SKM-1 (cell line): ENCODE data around the gene CAB39.

Experiments
- DNase-seq: peaks from one replicate; lab custom pipeline; 2025; ENCODE audit not compliant: unreplicated experiment; lab: John Stamatoyannopoulos, UW

CAB39 gene

GRCh38 chr2:230779126-230779525, 66.5 kb downstream of the CAB39 start:
- DNase-seq = no peak

DNA sequence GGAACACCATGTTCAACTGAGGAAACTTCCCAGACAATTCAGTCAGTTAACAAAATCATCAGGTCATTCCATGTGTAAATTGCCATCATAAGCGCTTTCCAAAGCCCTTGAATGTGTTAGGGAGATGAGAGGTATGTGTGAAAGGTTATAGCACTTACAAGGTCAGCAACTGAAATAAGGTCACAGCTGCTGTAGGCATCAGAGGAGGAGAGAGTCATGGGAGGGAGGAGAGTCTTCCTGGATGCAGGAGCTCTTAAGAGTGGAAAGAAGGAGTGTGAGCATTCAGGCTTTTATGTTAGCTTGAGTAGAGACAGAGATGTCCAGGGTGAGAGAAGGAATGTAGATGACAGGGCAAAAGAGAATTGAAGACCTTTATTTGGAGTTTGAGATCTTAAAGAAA, 67.0 kb downstream of the CAB39 start:
- DNase-seq = no peak

GRCh38 chr2:230781130-230781797, 68.6 kb downstream of the CAB39 start:
- DNase-seq = no peak

- DNase-seq = no peak
These were observed 70.5 kb downstream of the CAB39 start for GRCh38 chr2:230783101-230783500.

GRCh38 chr2:230784795-230785194, 72.2 kb downstream of the CAB39 start:
- no peak for DNase-seq

DNA sequence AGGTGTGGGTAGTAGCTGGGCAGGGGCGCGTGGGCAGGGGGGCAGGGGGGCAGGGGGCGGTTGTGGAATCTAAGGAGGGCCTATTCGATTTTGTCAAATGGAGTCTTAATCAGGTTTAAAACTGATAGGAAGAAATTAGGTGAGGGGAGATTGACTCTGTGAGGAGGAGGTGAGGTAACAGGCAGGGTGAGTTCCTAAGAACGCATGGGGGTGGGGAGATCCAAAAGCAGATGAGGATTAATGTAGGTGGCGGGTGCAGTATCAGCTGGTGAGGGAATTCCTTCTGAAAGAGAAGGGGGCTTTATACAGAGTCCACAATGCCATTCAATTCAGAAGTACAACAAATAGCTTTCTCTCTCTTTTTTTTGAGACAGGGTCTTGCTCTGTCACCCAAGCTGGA, 72.7 kb downstream of the CAB39 start:
- DNase-seq = no peak

DNA sequence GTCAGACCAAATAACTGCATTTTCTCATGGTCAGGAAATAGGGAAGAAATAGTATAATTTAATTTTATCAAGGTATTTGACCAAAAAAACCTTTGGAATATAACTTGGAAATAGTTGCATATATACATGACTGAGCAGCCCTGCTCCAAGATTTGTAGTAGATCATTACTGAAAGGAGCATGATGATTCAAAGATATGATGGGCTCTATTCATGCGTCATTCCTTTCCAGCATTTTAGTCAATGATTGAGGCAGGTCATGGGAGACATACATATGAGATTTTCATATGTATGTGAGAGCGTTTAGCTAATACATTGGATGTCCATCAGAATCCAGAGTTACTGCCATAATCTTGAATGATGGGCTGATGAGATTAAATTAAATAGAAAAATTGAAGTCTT, 74.5 kb downstream of the CAB39 start:
- no peak for DNase-seq

GRCh38 chr2:230788554-230789175, 76.0 kb downstream of the CAB39 start:
- no peak for DNase-seq

GRCh38 chr2:230790981-230791380, 78.3 kb downstream of the CAB39 start:
- no peak for DNase-seq

- DNase-seq = no peak
These were observed 81.1 kb downstream of the CAB39 start for GRCh38 chr2:230793572-230794359.

DNA sequence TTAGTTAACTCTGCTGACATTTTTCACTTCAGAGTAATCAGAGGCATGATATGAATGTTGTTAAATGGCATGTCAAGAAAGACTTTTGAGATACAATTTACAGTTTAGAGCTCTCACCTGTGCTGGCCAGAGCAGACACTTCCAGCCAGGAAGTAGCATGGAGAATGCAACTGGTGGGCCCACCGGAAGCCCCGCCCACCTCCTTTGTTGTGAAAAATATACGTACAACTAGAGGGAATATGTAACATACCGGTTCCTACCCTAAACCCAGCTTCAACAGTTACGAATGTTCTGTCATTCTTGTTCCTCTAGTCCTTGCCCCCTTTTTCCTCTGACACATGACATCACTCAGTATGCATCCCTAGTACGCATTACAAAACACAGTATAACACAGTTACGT, 81.9 kb downstream of the CAB39 start:
- no peak for DNase-seq

DNA sequence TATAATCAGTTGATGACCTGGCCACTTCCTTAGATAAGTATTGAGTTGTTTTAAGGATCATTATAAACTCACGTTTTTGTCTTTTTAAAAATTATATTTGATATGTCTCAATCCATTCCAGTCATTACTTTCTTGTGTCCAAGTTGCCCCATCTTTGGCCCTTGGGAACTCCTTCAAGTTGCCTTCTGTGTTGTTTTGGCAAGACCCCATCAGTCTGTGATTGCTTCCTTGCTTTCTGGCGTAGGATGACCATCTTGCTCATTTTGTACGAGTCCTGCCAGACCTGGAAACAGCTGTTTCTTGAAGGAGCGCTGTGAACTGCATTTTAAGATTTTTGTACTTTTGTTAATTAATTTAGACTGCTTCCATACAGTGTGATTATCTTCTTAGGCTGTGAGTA, 83.2 kb downstream of the CAB39 start:
- no peak for DNase-seq

- no peak for DNase-seq
These were observed 83.7 kb downstream of the CAB39 start for GRCh38 chr2:230796280-230796862.

DNA sequence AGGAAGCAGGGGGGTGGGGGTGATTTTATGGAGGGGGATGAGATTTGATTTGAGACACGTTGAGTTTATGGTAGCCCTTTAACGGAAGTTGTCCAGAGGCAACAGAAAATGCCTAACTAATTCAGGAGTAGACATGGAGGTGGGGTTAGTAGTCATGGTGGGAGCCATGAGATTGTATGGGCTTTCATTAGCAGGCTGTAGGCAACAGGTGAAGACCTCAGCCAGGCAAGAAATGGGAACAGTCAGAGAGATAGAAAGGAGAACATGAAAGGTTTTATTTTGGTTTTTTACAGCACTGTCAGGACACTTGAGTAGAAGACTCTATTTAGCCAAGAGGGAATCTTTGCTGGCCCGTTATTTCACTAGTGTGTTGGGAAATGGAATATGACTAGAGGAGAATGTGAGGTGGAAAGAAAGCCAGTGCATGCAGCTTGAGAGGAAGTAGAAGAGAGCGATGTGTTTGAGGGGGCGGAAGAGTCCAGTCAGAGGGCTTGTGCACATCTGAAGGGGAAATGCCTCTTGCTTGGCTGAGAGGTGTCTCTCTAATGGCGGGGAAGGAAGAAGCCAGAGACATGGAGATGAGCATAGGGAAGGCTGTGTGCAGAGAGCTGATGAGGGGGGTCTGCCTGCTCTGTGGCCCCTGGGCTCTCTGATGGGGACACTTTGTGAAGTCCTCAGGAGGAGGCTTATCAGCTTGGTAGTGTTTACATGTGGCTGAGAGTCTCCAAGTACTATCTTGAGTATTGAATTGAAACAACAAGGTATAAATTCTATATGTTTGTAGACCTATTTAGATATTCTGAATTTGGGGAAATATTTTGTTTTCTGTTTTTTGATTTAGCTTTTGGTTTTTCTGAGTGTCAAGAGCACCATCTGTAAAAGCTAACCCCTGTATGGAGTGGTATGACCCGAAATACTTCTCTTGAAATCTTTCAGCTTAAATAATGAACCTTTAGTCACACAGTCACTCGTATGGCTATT, 85.2 kb downstream of the CAB39 start:
- no peak for DNase-seq

GRCh38 chr2:230798769-230799399, 86.2 kb downstream of the CAB39 start:
- peak; percentile 19 for DNase-seq

DNA sequence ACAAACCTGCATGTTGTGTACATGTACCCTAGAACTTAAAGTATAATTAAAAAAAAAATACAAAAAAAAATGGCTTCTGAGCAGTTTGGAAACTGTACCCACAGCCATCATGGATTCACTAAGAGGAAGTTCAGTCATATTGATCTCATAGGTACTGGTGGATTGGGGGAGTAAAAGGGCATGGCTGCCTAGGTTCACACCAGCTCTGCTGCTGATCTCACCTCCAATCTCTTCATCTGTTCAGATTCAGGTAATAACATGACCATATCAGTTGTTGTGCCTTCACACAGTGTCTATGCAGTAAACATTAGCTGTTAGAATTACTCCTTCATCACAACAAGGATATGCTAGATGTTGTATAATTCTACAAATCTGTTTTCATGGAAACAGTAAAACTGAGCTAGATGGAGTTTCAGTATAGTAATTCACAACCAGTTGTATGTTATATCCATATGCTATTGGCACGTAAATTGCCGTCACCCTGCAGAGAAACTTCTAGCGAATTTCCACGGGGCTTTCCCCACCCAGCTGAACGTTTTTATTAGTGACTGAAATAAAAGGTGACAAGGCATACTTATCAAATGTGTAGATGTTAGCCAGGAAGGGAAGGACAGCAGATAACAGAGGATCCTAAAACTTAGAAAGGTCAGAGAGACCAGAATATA, 92.8 kb downstream of the CAB39 start:
- no peak for DNase-seq

GRCh38 chr2:230807729-230808128, 95.1 kb downstream of the CAB39 start:
- DNase-seq = no peak

GRCh38 chr2:230809015-230809414, 96.4 kb downstream of the CAB39 start:
- no peak for DNase-seq

GRCh38 chr2:230809677-230810251, 97.1 kb downstream of the CAB39 start:
- no peak for DNase-seq
